ENCODE data around the gene AHI1. TPM values are rescaled to one million over a fixed set of nuclear protein-coding genes. Genes with fewer than 3 reads are reported as not detected.
A peak's percentile ranks its signal among the peaks of the same experiment; 100 is the strongest.

Gene AHI1
- total and polyA plus RNA-seq, 10 of the 15 experiments (the other 5 are each of a cell fraction or from before 2014, with no cell fraction given): 3.2 to 9.5 (median 4.6) TPM

DNA sequence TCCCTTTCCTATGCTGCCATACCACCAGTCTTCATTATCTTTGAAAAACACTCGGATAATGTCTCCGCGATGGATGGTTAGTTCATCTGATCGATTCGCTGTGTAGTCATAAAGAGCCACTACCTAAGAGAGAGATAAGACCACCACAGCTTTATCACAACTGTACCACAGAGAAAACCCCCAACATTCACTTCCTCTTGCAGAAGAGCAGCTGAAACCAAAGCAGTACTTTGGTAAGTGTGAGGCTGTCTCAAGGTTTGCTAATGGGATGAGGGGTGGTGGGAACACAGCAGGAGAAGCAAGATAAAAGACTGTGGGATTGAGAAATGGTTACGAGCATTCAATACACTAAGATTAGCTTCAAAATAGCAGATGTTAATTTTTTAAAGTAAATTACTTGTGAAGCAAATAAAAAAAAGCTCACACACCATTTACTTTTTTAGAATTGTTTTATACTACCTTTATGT lies 174.3 kb downstream of the AHI1 start (continued):
- TF ChIP-seq RELB (IDR thresholded peaks at IDR 0.05; ENCODE audit: low read depth) (peak; percentile 97), TCF7 (IDR thresholded peaks at IDR 0.05; ENCODE audit: borderline replicate concordance) (no peak), KDM1A (IDR thresholded peaks at IDR 0.05; ENCODE audit: borderline replicate concordance) (no peak), CBX5 (IDR thresholded peaks at IDR 0.05; ENCODE audit: low read depth) (0 out of 2 replicates have a peak, but pooled peaks have one; percentile 61), NRF1 (conservative IDR thresholded peaks at IDR 0.05; ENCODE audit: low read depth, low read length) (no peak), E2F4 (IDR thresholded peaks at IDR 0.05; ENCODE audit: low read depth, low read length) (no peak), ETV6 (conservative IDR thresholded peaks at IDR 0.05 in 1 of 2, IDR thresholded peaks at IDR 0.05 in 1 of 2; ENCODE audit: borderline replicate concordance in 1 of 2, low read depth in 1 of 2) (peak in 1 of 2 experiments; percentile 70; a peak in 1 of 4 replicates), EED (IDR thresholded peaks at IDR 0.05; ENCODE audit: low read depth) (peak; percentile 94), NFYA (IDR thresholded peaks at IDR 0.05; ENCODE audit: borderline replicate concordance, low read depth, low read length) (no peak), STAT3 (IDR thresholded peaks at IDR 0.05; ENCODE audit: low read depth, low read length) (0 out of 2 replicates have a peak, but pooled peaks have one; percentile 85), NFIC (IDR thresholded peaks at IDR 0.05; ENCODE audit: low read depth, low read length) (peak; percentile 96), MXI1 (IDR thresholded peaks at IDR 0.05; ENCODE audit: low read depth, low read length) (peak; percentile 63; the same call in 1 of the 2 replicates), MYC (IDR thresholded peaks at IDR 0.05; ENCODE audit: insufficient read depth, insufficient read length, insufficient replicate concordance, low read length, severe bottlenecking) (no peak), ASH2L (IDR thresholded peaks at IDR 0.05; ENCODE audit: borderline replicate concordance, low read depth) (no peak), ZBTB40 (IDR thresholded peaks at IDR 0.05; ENCODE audit: borderline replicate concordance) (no peak)
- TF ChIP-seq, protein P1, sequence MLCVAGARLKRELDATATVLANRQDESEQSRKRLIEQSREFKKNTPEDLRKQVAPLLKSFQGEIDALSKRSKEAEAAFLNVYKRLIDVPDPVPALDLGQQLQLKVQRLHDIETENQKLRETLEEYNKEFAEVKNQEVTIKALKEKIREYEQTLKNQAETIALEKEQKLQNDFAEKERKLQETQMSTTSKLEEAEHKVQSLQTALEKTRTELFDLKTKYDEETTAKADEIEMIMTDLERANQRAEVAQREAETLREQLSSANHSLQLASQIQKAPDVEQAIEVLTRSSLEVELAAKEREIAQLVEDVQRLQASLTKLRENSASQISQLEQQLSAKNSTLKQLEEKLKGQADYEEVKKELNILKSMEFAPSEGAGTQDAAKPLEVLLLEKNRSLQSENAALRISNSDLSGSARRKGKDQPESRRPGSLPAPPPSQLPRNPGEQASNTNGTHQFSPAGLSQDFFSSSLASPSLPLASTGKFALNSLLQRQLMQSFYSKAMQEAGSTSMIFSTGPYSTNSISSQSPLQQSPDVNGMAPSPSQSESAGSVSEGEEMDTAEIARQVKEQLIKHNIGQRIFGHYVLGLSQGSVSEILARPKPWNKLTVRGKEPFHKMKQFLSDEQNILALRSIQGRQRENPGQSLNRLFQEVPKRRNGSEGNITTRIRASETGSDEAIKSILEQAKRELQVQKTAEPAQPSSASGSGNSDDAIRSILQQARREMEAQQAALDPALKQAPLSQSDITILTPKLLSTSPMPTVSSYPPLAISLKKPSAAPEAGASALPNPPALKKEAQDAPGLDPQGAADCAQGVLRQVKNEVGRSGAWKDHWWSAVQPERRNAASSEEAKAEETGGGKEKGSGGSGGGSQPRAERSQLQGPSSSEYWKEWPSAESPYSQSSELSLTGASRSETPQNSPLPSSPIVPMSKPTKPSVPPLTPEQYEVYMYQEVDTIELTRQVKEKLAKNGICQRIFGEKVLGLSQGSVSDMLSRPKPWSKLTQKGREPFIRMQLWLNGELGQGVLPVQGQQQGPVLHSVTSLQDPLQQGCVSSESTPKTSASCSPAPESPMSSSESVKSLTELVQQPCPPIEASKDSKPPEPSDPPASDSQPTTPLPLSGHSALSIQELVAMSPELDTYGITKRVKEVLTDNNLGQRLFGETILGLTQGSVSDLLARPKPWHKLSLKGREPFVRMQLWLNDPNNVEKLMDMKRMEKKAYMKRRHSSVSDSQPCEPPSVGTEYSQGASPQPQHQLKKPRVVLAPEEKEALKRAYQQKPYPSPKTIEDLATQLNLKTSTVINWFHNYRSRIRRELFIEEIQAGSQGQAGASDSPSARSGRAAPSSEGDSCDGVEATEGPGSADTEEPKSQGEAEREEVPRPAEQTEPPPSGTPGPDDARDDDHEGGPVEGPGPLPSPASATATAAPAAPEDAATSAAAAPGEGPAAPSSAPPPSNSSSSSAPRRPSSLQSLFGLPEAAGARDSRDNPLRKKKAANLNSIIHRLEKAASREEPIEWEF (IDR thresholded peaks at IDR 0.05; ENCODE audit: insufficient replicate concordance, low read depth, low read length): peak; percentile 97

Measured in GM12878 (cell line).